DOHH2 (cell line): ENCODE data around the gene IL32.

Source experiments
- H3F3A ChIP-seq: fragments of 200-600 bp; sonication (generic), shearing (Covaris generic); 2 replicates; pipeline ENCODE4 v1.6.0; 2016; ENCODE audit warnings: antibody characterized with exemption, mild to moderate bottlenecking; ENCODE audit not compliant: control insufficient read depth, insufficient read depth
- H3K27ac ChIP-seq: fragments of 200-600 bp; sonication (generic); 2 replicates; pipeline ENCODE4 v1.5.1; 2014; ENCODE audit warnings: low read depth, mild to moderate bottlenecking, low read length, moderate library complexity
- H3K27me3 ChIP-seq: fragments of 200-600 bp; sonication (generic); 2 replicates; pipeline ENCODE4 v1.6.1; 2014; ENCODE audit warnings: mild to moderate bottlenecking, low read length, mixed read lengths; ENCODE audit not compliant: control insufficient read depth
- H3K36me3 ChIP-seq: fragments of 200-600 bp; sonication (generic); 2 replicates; pipeline ENCODE4 v1.6.1; 2014; ENCODE audit warnings: mild to moderate bottlenecking, low read length, moderate library complexity, mixed read lengths; ENCODE audit not compliant: control insufficient read depth
- H3K4me1 ChIP-seq: fragments of 200-600 bp; sonication (generic); 2 replicates; pipeline ENCODE4 v1.6.1; 2014; ENCODE audit warnings: mild to moderate bottlenecking, low read length, mixed read lengths; ENCODE audit not compliant: control insufficient read depth
- H3K4me2 ChIP-seq: fragments of 200-600 bp; sonication (generic); 2 replicates; pipeline ENCODE4 v1.6.0; 2014; ENCODE audit warnings: mild to moderate bottlenecking, low read length, moderate library complexity
- H3K4me3 ChIP-seq: fragments of 200-600 bp; sonication (generic); 2 replicates; pipeline ENCODE4 v1.5.1; 2014; ENCODE audit warnings: mild to moderate bottlenecking, low read length, mixed read lengths
- H3K79me2 ChIP-seq: fragments of 200-600 bp; sonication (generic); 2 replicates; pipeline ENCODE4 v1.6.1; 2014; ENCODE audit warnings: mild to moderate bottlenecking, low read length, mixed read lengths; ENCODE audit not compliant: control insufficient read depth
- H3K9me2 ChIP-seq: fragments of 200-600 bp; sonication (generic); replicated peaks from 2 replicates; pipeline ENCODE4 v1.6.1; 2014; ENCODE audit warnings: mild to moderate bottlenecking, low read length, mixed read lengths; ENCODE audit not compliant: control insufficient read depth
- H3K9me3 ChIP-seq: fragments of 200-600 bp; sonication (generic); 2 replicates; pipeline ENCODE4 v1.6.1; 2014; ENCODE audit warnings: antibody characterized with exemption, low read length, mixed read lengths; ENCODE audit not compliant: control insufficient read depth, insufficient read depth
- H4K20me1 ChIP-seq: fragments of 200-600 bp; sonication (generic); 2 replicates; pipeline ENCODE4 v1.6.0; 2014; ENCODE audit warnings: low read depth, mild to moderate bottlenecking, antibody characterized with exemption, low read length, moderate library complexity; ENCODE audit not compliant: control insufficient read depth, insufficient read depth
- CTCF ChIP-seq: fragments of 200-600 bp; sonication (generic); IDR thresholded peaks from one replicate; pipeline ENCODE4 v1.5.1; 2014; ENCODE audit warnings: antibody characterized with exemption, mild to moderate bottlenecking, low read depth, low read length; ENCODE audit not compliant: poor library complexity, severe bottlenecking
- EZH2phosphoT487 ChIP-seq: fragments of 200-600 bp; sonication (generic); IDR thresholded peaks from 2 replicates; pipeline ENCODE4 v1.6.1; 2017; ENCODE audit warnings: borderline replicate concordance, mild to moderate bottlenecking, antibody characterized with exemption, low read length, moderate library complexity, mixed read lengths

IL32 gene

GRCh38 chr16:3115561-3115960 is 50.1 kb downstream of the IL32 start:
- Histone ChIP-seq H3K79me2 (no peaks in the 10 kb centered on the region), H3K27ac (no peak overlapping the region), H3K4me3 (no peak overlapping the region), H3K9me2 (no peaks in the 10 kb centered on the region), H3K9me3 (no peaks in the 10 kb centered on the region), H3K27me3 (peaks cover 30% of the 10 kb centered on the region), H3K4me1 (no peaks in the 10 kb centered on the region), H3F3A (no peaks in the 10 kb centered on the region), H3K4me2 (no peak overlapping the region), H4K20me1 (no peaks in the 10 kb centered on the region), H3K36me3 (no peaks in the 10 kb centered on the region)
- no peak for TF ChIP-seq EZH2phosphoT487
- peak; percentile 50 for TF ChIP-seq CTCF

- Histone ChIP-seq H3K27me3 (peaks cover 18% of the 10 kb centered on the region), H3K4me2 (no peak overlapping the region), H3K36me3 (no peaks in the 10 kb centered on the region), H3K9me3 (no peaks in the 10 kb centered on the region), H3K27ac (no peak overlapping the region), H3F3A (no peaks in the 10 kb centered on the region), H3K4me3 (no peak overlapping the region), H3K4me1 (peaks cover 3% of the 10 kb centered on the region), H4K20me1 (no peaks in the 10 kb centered on the region), H3K79me2 (no peaks in the 10 kb centered on the region), H3K9me2 (no peaks in the 10 kb centered on the region)
- no peak for TF ChIP-seq EZH2phosphoT487
- TF ChIP-seq CTCF, result no peak
Observed at GRCh38 chr16:3118204-3118790, 52.9 kb downstream of the IL32 start.

- Histone ChIP-seq H3K4me2 (no peak overlapping the region), H3K4me1 (peaks cover 9% of the 10 kb centered on the region), H4K20me1 (no peaks in the 10 kb centered on the region), H3K36me3 (no peaks in the 10 kb centered on the region), H3K27ac (no peak overlapping the region), H3F3A (no peaks in the 10 kb centered on the region), H3K9me2 (no peaks in the 10 kb centered on the region), H3K79me2 (no peaks in the 10 kb centered on the region), H3K4me3 (no peak overlapping the region), H3K27me3 (peaks cover 14% of the 10 kb centered on the region), H3K9me3 (no peaks in the 10 kb centered on the region)
- TF ChIP-seq EZH2phosphoT487 (no peak), CTCF (no peak)
Observed at GRCh38 chr16:3118846-3119245, 53.4 kb downstream of the IL32 start.
